Ishikawa (cell line): ENCODE data around the gene PSME2.

ENCODE experiments used
- CEBPB ChIP-seq: IDR thresholded peaks from 2 replicates; pipeline ENCODE4 v1.6.1; 2012
- CREB1 ChIP-seq: IDR thresholded peaks from 2 replicates; pipeline ENCODE4 v1.6.1; 2012; ENCODE audit warnings: low read depth
- EGR1 ChIP-seq: IDR thresholded peaks from 2 replicates; pipeline ENCODE4 v1.6.1; 2012
- EP300 ChIP-seq: IDR thresholded peaks from 2 replicates; pipeline ENCODE4 v1.6.1; 2012; ENCODE audit warnings: borderline replicate concordance
- FOXM1 ChIP-seq: IDR thresholded peaks from 2 replicates; pipeline ENCODE4 v1.6.1; 2012; ENCODE audit warnings: low read depth, borderline replicate concordance
- MAX ChIP-seq: IDR thresholded peaks from 2 replicates; pipeline ENCODE4 v1.6.1; 2012
- NFIC ChIP-seq: IDR thresholded peaks from 2 replicates; pipeline ENCODE4 v1.6.1; 2012
- RAD21 ChIP-seq: IDR thresholded peaks from 2 replicates; pipeline ENCODE4 v1.6.1; 2012; ENCODE audit warnings: low read depth
- REST ChIP-seq: IDR thresholded peaks from 2 replicates; pipeline ENCODE4 v1.6.1; 2012; ENCODE audit warnings: low read depth, mild to moderate bottlenecking
- TAF1 ChIP-seq: IDR thresholded peaks from 2 replicates; pipeline ENCODE4 v1.6.1; 2012; ENCODE audit warnings: low read depth, mild to moderate bottlenecking
- TCF12 ChIP-seq: IDR thresholded peaks from 2 replicates; pipeline ENCODE4 v1.6.1; 2012; ENCODE audit warnings: low read depth
- TEAD4 ChIP-seq: IDR thresholded peaks from 2 replicates; pipeline ENCODE4 v1.6.1; 2012
- USF1 ChIP-seq: IDR thresholded peaks from 2 replicates; pipeline ENCODE4 v1.6.1; 2012
- YY1 ChIP-seq: IDR thresholded peaks from 2 replicates; pipeline ENCODE4 v1.6.1; 2012; ENCODE audit warnings: low read depth
- ZBTB7A ChIP-seq: IDR thresholded peaks from 2 replicates; pipeline ENCODE4 v1.6.1; 2012; ENCODE audit warnings: low read depth

The PSME2 gene

GRCh38 chr14:24194186-24194872 lies 47.9 kb upstream of the PSME2 start:
- TF ChIP-seq TEAD4 (no peak), CREB1 (no peak), YY1 (no peak), EGR1 (no peak), EP300 (no peak), CEBPB (no peak), REST (no peak), MAX (no peak), ZBTB7A (no peak), TCF12 (no peak), RAD21 (no peak), USF1 (no peak), FOXM1 (no peak), NFIC (no peak), TAF1 (no peak)

- TF ChIP-seq EGR1 = no peak
- no peak for TF ChIP-seq TEAD4
- TF ChIP-seq CREB1 = no peak
- TF ChIP-seq RAD21 = no peak
- no peak for TF ChIP-seq CEBPB
- TF ChIP-seq ZBTB7A = no peak
- no peak for TF ChIP-seq REST
- no peak for TF ChIP-seq NFIC
- TF ChIP-seq USF1 = no peak
- no peak for TF ChIP-seq MAX
- no peak for TF ChIP-seq TCF12
- no peak for TF ChIP-seq EP300
- no peak for TF ChIP-seq TAF1
- no peak for TF ChIP-seq FOXM1
- no peak for TF ChIP-seq YY1
Observed at GRCh38 chr14:24192933-24193332, 46.5 kb upstream of the PSME2 start.

GRCh38 chr14:24190416-24190815 lies 44.0 kb upstream of the PSME2 start:
- TF ChIP-seq TAF1 (no peak), MAX (no peak), CREB1 (no peak), CEBPB (no peak), EP300 (no peak), TEAD4 (no peak), USF1 (no peak), EGR1 (no peak), ZBTB7A (no peak)

GRCh38 chr14:24189460-24189859 lies 43.0 kb upstream of the PSME2 start:
- TF ChIP-seq ZBTB7A (no peak), EP300 (no peak), REST (no peak), TEAD4 (no peak), RAD21 (no peak), YY1 (no peak), USF1 (no peak), NFIC (no peak), CEBPB (no peak), FOXM1 (no peak), TCF12 (no peak)
